RCC 7860 (cell line): ENCODE results near the gene MTMR11.
"Not testable (repeated sequence)": the region's sequence is repeated elsewhere in the genome, so short reads cannot be mapped to it uniquely, and the experiment has no call there.

Experiments used
- DNase-seq: peaks from one replicate; pipeline ENCODE4 v3.0.0-alpha.2; 2015; ENCODE audit warnings: low spot score
- FAIRE-seq: peaks from 2 replicates; lab custom pipeline; 2012; peaks lifted over from hg19 to GRCh38; lab: Jason Lieb, UNC

The MTMR11 gene

DNA sequence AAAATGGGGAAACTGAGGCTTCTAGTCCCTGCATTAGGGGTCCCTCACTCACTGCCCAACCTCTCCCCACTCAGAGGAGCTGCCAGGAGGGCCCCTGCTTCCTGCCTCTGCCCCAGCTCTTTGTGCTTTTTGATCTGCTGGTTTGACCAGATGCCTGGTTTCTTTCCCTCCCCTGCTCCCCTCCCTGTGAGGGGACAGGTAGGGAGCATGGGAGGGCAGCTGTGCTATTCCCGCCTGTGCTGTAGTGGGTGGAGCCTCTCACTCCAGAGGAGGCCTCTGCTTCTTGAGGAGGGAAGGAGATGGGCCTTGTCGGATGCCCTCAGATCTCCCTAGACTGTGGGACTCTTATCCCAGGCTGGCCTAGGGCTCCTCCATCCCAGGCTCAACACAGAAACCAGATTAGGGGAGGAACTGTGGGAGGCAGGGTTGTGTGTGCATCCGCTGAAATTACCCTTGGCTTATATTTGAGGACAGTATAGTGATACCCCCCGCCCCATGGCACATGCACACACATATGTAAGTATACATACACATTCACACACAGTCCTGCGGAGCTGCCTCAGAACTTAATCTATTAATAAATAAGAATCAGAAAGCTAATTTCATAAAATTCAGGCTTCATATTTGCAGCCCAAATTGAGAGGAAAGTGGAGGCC is 32.7 kb downstream of the MTMR11 start:
- no peak for FAIRE-seq
- DNase-seq, result no peak

DNA sequence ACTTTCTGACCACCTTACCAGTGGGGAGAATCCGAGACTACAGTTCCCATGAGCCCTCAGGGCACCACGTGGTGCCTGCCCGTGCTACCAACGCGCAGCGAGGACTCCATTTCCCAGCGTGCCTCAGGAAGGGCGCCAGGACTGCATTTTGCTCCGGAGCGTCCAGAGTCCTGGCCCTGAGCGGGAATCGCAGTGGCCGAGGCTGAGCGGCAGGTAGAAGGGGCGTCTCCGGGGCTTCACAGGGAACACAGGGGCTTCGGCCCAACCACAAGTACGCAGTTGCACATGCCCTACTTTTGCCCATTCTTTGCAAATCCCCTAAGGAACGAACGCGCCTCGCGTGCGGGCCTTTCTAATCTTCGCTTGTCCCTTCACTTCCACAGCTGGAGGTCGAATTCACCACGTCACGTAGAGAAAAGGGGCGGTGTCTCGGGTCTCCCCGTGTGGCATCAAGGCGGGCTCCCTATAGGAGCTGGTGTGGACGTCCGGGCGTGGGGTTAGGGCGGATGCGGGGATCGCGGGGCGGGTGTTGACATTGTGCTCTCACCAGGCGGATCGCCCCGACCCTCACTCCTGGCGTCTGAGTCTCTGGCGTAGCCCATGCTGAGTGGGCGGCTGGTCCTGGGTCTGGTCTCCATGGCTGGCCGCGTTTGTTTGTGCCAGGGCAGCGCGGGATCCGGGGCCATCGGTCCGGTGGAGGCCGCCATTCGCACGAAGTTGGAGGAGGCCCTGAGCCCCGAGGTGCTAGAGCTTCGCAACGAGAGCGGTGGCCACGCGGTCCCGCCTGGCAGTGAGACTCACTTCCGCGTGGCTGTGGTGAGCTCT is 37.0 kb downstream of the MTMR11 start, which contains the start of gene BOLA1:
TSS of gene BOLA1 (plus strand) at position 109 of the 825 bp plus-strand sequence. CDS start at position 601, 492 bp downstream.
- FAIRE-seq (no peak), DNase-seq (peak; percentile 46)

DNA sequence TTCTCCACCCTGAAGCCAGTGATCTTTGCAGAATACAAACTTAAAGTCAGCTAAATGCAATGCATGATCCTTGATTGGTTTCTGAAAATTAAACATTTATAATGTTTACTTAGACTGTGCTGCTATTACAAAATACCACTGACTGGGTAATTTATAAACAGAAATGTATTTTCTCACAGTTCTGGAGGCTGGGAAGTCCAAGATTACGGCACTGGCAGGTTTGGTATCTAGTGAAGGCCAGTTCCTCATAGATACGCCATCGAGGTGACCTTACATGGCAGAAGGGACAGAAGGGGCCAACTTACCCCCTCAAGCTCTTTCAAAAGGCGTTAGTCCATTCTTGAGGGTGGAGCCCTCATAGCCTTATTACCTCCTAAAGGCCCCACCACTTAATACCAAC is 40.1 kb downstream of the MTMR11 start:
- DNase-seq, result no peak
- no peak for FAIRE-seq

DNA sequence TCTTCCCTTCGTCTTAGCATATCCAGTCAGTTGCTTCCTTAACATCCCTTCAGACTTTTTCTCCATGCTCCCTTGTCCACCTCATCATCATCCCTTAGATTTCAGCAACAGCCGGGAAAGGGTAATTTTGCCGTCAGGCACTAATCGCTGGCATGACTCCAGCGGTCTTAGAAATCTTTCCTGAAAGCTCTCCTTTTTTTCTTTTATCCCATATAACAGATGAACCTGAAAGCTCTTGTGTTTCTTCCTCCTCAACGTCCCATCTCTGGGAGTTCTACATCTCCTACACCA is 47.7 kb downstream of the MTMR11 start:
- FAIRE-seq (no peak), DNase-seq (no peak)

DNA sequence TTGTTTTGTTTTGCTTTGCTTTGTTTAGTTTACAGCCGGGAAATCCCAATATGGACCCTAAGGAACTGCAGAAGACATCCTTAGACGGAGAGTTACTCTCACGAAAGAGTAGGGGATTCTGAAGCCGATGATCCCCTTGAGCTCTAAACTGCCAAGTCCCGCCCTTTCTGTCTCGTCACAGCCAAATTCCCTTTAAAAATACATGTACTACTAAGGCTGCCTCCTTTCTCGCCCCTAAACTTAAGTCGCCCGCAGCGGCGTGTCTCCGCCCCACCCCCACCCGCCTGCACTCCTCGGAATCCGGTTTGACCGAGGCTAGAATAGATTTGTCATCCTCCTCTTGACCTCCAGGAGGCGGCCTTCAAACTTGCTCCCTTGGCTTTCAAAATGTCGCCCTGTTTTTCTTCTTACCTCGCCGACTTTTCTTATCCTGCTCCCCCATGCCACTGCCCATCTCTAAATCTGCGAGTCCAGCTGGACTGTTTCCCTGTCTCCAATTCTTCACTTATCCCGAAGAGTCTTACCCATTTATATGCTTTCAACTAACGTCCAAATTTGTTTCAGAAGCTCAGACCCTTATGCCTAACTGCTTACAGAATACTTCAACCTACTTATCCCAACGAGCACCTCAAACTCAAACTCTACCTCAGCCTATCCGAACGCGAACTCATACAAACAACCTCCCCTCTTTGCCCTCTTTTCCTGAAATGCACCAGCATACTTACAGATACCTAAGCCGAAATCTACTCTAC is 48.3 kb downstream of the MTMR11 start:
- peak; percentile 78 for DNase-seq
- no peak for FAIRE-seq

DNA sequence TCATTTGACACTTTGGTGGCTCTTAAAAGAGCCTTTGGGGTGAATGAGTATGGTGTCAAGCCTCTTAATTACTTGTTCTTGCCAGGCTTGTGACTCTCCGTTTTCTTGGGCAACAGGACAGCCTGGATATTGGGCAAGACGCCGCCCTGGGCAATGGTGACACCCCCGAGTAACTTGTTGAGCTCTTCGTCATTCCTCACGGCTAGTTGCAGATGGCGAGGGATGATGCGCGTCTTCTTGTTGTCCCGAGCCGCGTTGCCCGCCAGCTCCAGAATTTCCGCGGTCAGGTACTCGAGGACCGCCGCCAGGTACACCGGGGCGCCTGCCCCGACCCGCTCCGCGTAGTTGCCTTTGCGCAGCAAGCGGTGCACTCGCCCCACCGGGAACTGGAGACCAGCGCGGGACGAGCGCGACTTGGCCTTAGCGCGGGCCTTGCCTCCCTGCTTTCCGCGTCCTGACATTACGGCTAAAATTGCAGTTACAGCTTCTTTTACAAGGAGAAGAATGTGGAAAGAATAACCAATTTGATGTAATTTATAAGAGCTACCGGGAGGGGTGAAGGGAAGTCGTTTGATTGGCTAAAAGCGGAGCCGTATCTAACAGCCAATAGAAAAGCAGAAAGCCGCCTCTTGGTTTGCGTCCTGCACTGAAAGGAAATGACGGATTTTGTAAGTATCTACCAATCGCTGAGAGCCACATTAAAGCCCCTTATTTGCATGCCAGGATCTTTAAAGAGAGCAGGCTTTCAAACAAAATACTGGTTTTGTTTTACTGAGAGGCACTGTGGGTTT is 49.0 kb downstream of the MTMR11 start:
- FAIRE-seq (peak; percentile 86), DNase-seq (peak; percentile 99)

DNA sequence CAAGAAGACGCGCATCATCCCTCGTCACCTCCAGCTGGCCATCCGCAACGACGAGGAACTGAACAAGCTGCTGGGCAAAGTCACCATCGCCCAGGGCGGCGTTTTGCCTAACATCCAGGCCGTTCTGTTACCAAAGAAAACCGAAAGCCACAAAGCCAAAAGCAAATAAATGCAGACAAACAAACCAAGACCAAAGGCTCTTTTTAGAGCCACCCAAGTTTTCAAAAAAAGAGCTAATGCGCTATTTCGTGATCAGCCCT is 49.6 kb downstream of the MTMR11 start:
- not testable (repeated sequence) for FAIRE-seq, DNase-seq

DNA sequence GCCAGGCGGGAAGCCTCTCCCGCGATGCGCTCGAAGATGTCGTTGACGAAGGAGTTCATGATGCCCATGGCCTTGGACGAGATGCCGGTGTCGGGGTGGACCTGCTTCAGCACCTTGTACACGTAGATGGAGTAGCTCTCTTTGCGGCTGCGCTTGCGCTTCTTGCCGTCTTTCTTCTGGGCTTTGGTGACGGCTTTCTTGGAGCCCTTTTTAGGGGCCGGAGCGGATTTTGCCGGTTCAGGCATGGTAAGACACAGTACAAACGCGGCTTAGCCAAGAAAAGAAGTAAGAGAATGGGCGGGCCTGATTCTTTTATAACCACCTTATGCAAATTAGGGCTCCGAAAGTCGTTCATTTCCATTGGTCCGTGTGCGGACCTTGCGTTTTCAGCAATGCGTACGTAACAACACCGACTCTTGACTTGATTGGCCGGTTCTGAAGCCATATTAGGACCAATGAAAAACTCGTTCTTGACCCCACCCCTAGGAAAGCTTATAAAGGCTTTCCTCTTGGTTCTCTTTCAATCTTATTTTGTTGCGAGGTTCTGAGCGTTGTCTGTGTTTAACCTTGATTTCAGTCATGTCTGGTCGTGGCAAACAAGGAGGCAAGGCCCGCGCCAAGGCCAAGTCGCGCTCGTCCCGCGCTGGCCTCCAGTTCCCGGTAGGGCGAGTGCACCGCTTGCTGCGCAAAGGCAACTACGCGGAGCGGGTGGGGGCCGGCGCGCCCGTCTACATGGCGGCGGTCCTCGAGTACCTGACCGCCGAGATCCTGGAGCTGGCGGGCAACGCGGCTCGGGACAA is 50.1 kb downstream of the MTMR11 start:
- DNase-seq (peak; percentile 99), FAIRE-seq (peak; percentile 91)

DNA sequence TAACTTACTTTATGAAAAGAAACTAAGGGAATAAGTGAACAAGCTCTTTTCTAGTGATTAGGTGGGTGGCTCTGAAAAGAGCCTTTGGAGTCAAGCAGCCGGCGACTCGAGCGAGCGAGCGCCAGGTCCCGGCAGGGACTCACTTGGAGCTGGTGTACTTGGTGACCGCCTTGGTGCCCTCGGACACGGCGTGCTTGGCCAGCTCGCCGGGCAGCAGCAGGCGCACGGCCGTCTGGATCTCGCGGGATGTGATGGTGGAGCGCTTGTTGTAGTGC is 50.6 kb downstream of the MTMR11 start:
- DNase-seq, FAIRE-seq: not testable (repeated sequence)

DNA sequence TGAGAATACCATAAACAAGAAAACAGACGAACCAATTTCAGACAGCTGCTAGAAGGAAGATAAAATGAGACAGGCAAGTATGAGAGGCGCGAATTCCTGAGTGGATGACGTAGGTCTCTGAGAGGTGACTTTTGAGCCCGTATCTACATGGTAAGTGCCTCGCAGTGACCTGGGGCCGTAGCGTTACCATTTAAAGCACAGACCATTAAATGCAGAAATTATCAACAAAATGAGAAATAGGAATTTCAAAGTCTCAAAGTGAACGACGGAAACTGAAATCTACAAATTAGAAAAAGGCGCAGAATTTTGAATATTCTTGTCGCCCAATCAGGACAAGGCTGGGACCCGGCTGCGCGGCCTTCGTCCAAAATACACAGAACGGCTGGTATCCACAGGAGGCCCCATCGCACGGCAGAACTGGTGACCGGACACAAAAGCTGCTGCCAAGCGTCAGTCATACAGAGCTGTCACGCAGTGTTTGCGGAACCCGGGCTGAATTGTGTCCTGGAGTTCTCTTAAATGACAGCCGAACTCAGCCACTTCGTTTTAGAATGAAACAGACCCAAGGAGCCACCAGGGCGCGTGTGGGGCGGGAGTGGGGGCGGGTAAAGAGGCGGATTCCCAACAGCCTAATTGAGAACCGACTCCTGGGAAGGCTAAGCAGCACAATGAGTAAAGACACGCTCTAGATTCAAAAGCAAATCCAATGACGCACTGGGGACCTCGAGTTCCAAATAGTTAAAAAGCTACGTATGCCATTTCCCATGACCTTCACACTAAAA is 51.1 kb downstream of the MTMR11 start:
- no peak for FAIRE-seq
- peak; percentile 76 for DNase-seq

DNA sequence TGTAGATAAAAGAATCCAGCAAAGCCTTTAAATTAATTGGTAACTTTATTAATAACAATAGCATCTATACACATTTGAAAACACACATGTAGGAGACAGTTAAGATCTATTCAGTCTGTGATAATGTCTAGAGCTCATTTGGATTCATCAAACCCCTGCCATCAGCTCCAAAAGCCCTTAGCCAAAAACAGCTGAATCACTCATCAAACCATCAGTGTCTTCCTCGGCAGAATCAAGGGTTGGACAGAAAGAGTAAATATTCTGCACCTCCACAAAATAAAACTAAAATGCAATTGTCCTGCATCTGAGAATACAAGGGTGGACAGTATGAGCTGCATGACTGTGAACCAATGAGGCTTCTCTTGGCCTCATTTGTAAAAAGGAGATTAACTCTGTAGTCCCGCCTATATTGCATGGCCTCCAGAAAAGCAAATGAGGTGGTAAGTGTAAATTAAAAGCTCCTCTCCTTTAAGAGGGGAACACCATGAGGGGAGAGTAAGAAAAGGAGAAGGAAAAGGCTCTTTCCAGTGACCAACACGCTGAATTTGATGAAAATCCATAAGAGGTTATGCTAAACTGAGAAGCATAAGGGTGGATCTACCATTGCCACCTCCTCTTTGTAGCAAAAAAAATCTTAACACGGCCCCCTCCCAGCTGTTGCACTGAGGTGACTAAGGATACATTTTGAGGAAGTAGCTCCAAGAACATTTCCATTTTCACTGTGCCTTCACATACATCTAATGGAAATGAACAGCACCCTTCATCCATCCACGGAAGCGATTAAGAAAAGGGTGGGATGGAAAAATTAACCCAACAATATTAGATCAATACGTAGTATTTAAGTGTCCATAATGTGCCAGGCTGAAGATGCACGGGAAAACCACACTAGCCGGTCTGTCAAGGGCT is 52.0 kb downstream of the MTMR11 start:
- FAIRE-seq, result no peak
- DNase-seq, result peak; percentile 27

DNA sequence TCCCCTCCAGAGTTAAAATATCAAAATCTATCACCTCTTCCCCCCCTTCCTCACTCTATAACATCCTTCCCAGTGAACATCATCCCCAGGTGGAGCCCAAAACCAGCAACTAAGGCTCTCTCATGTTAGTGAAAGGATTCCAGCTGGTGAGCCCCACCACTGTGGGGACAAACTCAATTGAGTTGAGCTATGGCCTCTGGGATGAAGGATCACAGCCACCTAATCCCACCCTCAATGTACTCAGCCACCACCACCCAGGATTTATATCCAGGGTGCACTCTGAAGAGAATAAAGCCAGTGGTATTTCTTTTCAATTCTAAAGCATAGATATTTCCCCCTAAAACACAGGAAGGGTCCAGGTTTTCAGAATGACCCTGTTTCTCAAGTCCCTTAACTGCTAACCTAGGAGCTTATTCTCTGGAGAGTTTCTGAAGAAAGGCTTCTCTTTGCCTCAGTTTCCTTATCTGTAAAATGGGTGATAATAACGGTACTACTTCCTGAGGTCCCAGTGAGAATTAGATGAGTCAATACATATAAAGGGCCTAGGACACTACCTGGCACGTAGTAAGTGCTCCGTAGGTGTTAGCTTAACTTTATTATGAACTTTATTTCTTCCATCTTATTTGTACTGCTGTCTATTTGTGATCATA is 53.0 kb downstream of the MTMR11 start:
- DNase-seq, result no peak
- no peak for FAIRE-seq

DNA sequence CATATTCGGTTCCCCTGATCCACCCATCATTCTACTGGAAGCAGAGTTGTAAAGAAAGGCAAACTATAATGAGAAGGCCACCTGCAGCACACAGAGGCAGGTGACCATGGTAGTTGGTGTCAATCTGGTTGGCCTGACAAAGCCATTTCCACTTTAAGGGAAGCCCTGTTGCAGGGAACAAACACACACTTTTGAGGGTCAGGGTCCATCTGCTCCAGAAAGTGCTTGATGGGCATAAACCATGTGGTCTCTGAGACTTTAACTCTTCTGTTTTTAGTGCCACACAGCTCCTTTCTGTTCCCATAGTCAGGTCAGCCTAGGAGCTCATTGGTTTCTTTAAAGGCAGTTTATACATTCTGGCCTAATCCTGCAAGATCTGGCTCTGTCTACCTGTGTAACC is 54.8 kb downstream of the MTMR11 start:
- FAIRE-seq, result no peak
- no peak for DNase-seq

DNA sequence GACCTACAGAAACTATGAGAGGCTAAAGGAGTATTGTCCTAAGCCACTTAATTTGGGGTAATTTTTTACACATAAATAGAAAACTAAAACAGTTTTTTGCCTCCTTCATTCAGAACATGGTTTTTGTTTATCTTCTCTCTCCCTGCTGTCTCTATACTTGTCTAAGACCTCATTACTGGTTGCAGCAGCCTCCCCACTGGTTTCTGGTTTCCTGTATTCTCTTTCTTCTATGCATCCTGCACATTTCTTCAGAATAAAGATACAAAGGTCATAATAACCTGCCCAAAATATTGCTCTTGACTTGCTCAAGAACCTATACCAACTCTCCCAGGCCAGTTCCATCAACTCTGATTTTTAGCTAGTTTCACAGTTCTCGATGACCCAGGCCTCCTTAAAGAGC is 57.1 kb downstream of the MTMR11 start:
- DNase-seq, result no peak
- FAIRE-seq, result no peak
